Peyer's patch (tissue), 4 donors: ENCODE measurements around the gene PRICKLE3.

Experiments
- CTCF ChIP-seq, 6 experiments: fragments of 450-650 bp in 4 of 6; fragments of 200-600 bp in 2 of 6; sonication (generic) in 1 of 6; IDR thresholded peaks; one replicate each; pipeline ENCODE4 v1.5.1; 2017 to 2019; ENCODE audit warnings: antibody characterized with exemption in 6 of 6, mild to moderate bottlenecking in 3 of 6, moderate library complexity in 1 of 6
- POLR2A ChIP-seq, 2 donors: fragments of 450-650 bp; IDR thresholded peaks; one replicate each; pipeline ENCODE4 v1.5.1; 2017; ENCODE audit warnings: antibody characterized with exemption in 2 of 2, mild to moderate bottlenecking in 2 of 2, moderate library complexity in 2 of 2

- no peak for TF ChIP-seq CTCF (IDR thresholded peaks at IDR 0.05)
- no peak for TF ChIP-seq POLR2A (IDR thresholded peaks at IDR 0.05)
Observed at GRCh38 chrX:49226946-49227345, 40.8 kb upstream of the PRICKLE3 start.
